ENCODE measurements around the gene RERGL.

Gene RERGL, protein sequence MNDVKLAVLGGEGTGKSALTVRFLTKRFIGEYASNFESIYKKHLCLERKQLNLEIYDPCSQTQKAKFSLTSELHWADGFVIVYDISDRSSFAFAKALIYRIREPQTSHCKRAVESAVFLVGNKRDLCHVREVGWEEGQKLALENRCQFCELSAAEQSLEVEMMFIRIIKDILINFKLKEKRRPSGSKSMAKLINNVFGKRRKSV

DNA sequence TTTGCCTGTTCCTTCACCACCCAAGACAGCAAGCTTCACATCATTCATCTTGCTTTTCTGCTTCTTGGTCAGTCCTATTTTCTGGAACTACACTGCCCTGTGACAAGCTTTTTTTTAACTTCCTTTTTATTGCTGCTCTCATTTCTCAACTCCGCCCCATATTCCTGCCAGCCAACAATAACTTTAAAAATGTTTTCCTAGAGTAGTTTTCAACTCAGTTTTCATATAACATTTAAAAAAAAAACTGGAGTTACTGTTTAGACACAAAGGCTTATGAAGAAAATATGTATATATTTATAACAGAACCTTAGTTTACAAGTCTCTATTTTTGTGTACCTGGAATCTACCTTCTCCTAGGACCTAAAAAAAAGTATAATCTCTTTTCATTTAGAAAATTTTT, at the start of gene RERGL:
TSS of gene RERGL (minus strand) at position 101 of the 400 bp plus-strand sequence. CDS start at position 48, 53 bp downstream.
- H3K4me1 ChIP-seq (ENCODE audit: control insufficient read depth, insufficient read depth, low read length), result no peaks in the 10 kb centered on the region
- no peaks in the 10 kb centered on the region for H3K9me3 ChIP-seq (ENCODE audit: control insufficient read depth, insufficient read depth, low read depth, low read length)
- H3K27me3 ChIP-seq (ENCODE audit: control insufficient read depth, insufficient read depth, low read length), result no peaks in the 10 kb centered on the region
- no peak within 1 kb of the TSS for H3K27ac ChIP-seq (ENCODE audit: low read depth, low read length)
- no peak within 1 kb of the TSS for H3K4me3 ChIP-seq (ENCODE audit: low read depth, low read length)
- H3K36me3 ChIP-seq (ENCODE audit: control insufficient read depth, insufficient read depth, low read length), result no peaks in the 10 kb centered on the region
- H3K9ac ChIP-seq (ENCODE audit: low read length), result no peak within 1 kb of the TSS

DNA sequence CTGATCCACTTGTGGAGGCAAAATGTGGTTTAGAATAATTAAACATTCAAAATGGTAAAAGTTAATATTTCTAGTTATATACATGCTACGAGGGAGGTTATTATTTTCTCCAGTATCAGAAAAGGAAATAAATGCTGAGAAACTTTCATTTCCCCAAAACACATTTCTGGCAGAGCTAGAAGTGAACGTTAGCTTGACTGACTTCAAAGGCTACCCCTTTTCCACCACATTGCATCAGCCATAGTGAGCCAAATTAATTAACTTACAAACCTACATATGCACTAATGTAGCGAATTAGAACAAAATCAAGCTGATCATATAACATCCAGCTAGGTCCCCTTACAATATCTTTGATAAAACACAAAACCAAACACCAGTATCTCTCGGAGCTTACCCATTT, 49.3 kb upstream of the RERGL start:
- H3K9ac ChIP-seq (ENCODE audit: low read length), result no peak overlapping the region
- no peak overlapping the region for H3K27ac ChIP-seq (ENCODE audit: low read depth, low read length)
- H3K4me1 ChIP-seq (ENCODE audit: control insufficient read depth, insufficient read depth, low read length), result peaks cover 3% of the 10 kb centered on the region; the same call in 1 of the 2 replicates
- no peak overlapping the region for H3K4me3 ChIP-seq (ENCODE audit: low read depth, low read length)
- H3K36me3 ChIP-seq (ENCODE audit: control insufficient read depth, insufficient read depth, low read length), result no peaks in the 10 kb centered on the region
- no peaks in the 10 kb centered on the region for H3K27me3 ChIP-seq (ENCODE audit: control insufficient read depth, insufficient read depth, low read length)
- no peaks in the 10 kb centered on the region for H3K9me3 ChIP-seq (ENCODE audit: control insufficient read depth, insufficient read depth, low read depth, low read length)

DNA sequence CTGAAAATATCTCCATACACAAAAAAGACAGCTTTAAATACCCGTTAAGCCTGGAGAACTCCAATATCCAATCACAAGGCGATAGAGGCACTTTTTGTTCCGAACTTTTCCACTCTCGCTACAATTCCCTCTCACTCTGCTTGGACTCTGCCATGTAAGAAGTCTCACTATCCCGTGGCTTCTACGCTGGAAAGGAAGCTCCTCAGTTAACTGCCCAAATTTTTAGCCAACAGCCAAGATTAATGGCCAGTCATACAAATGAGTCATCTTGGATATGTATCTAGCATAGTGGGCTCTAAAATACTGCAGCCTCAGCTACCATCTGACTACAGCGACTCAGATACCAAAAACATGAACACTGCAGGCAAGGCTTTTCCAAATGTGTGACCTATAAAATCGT, 45.5 kb upstream of the RERGL start:
- Histone ChIP-seq H3K4me1 (ENCODE audit: control insufficient read depth, insufficient read depth, low read length) (peaks cover 3% of the 10 kb centered on the region; the same call in 1 of the 2 replicates), H3K4me3 (ENCODE audit: low read depth, low read length) (no peak overlapping the region), H3K9ac (ENCODE audit: low read length) (no peak overlapping the region), H3K9me3 (ENCODE audit: control insufficient read depth, insufficient read depth, low read depth, low read length) (no peaks in the 10 kb centered on the region), H3K27me3 (ENCODE audit: control insufficient read depth, insufficient read depth, low read length) (no peaks in the 10 kb centered on the region), H3K36me3 (ENCODE audit: control insufficient read depth, insufficient read depth, low read length) (no peaks in the 10 kb centered on the region), H3K27ac (ENCODE audit: low read depth, low read length) (no peak overlapping the region)

DNA sequence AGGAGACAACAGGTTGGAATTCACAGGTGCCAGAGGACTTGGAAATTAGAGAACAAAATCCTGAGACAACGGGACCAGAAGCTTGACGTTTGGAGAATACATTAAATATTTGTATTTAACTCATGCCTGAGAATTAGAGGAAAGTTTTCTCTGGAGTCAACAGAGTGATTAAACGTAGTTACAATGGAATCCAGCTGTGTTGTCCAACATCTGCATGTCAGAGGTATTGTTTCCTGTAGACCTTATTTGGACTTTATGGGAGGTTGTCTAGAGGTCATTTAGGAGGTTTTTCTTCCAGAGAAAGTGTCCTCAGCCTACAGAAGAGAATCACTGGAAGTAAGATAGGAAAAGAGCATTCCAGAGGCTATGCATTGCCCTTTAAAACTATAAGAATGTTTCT, 45.1 kb upstream of the RERGL start:
- Histone ChIP-seq H3K27me3 (ENCODE audit: control insufficient read depth, insufficient read depth, low read length) (no peaks in the 10 kb centered on the region), H3K9me3 (ENCODE audit: control insufficient read depth, insufficient read depth, low read depth, low read length) (no peaks in the 10 kb centered on the region), H3K27ac (ENCODE audit: low read depth, low read length) (no peak overlapping the region), H3K4me3 (ENCODE audit: low read depth, low read length) (no peak overlapping the region), H3K9ac (ENCODE audit: low read length) (no peak overlapping the region), H3K36me3 (ENCODE audit: control insufficient read depth, insufficient read depth, low read length) (no peaks in the 10 kb centered on the region), H3K4me1 (ENCODE audit: control insufficient read depth, insufficient read depth, low read length) (peaks cover 3% of the 10 kb centered on the region; the same call in 1 of the 2 replicates)

DNA sequence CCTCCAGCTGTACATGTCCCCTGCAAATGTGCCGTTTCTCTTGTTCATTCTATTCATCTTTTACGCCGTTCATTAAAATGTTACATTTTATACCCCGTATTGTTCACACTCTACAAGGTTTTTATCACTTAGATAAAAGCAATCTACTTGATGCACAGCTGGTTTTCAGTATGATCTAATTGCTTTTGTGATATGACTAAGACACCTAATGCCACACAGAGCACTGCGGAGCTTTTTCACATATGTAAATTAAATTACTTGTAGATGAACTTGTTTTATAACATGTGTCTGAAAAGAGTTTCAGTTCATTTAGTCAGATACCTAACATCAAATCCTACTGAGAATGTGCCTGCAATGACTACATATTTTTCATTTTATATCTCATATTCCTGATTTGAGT, 40.9 kb upstream of the RERGL start:
- peaks cover 17% of the 10 kb centered on the region for H3K9me3 ChIP-seq (ENCODE audit: control insufficient read depth, insufficient read depth, low read depth, low read length)
- H3K27me3 ChIP-seq (ENCODE audit: control insufficient read depth, insufficient read depth, low read length), result no peaks in the 10 kb centered on the region
- no peak overlapping the region for H3K4me3 ChIP-seq (ENCODE audit: low read depth, low read length)
- peaks cover 3% of the 10 kb centered on the region; the same call in 1 of the 2 replicates for H3K4me1 ChIP-seq (ENCODE audit: control insufficient read depth, insufficient read depth, low read length)
- H3K9ac ChIP-seq (ENCODE audit: low read length), result no peak overlapping the region
- H3K36me3 ChIP-seq (ENCODE audit: control insufficient read depth, insufficient read depth, low read length), result no peaks in the 10 kb centered on the region
- H3K27ac ChIP-seq (ENCODE audit: low read depth, low read length), result no peak overlapping the region

DNA sequence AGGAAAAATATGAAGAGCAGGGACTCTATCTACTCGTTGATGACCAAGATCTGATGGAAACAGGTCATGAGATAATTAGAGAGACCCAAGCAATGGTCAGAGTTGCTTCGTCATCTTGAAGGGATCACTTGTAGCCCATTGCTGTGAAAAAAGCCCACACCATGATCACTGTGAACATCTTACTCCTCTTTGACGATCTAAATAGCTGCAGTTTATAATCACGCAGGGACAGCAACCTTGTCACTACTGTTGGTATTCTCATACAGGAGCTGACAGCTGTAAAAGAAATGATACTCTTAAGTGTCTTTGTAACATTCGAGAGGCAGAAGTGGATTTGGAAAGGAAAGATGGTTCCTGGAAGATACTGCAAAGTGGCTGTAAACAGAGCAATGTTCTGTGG, 33.7 kb upstream of the RERGL start:
- Histone ChIP-seq H3K9me3 (ENCODE audit: control insufficient read depth, insufficient read depth, low read depth, low read length) (peaks cover 17% of the 10 kb centered on the region), H3K4me1 (ENCODE audit: control insufficient read depth, insufficient read depth, low read length) (no peaks in the 10 kb centered on the region), H3K4me3 (ENCODE audit: low read depth, low read length) (no peak overlapping the region), H3K9ac (ENCODE audit: low read length) (no peak overlapping the region), H3K36me3 (ENCODE audit: control insufficient read depth, insufficient read depth, low read length) (no peaks in the 10 kb centered on the region), H3K27me3 (ENCODE audit: control insufficient read depth, insufficient read depth, low read length) (no peaks in the 10 kb centered on the region), H3K27ac (ENCODE audit: low read depth, low read length) (no peak overlapping the region)

DNA sequence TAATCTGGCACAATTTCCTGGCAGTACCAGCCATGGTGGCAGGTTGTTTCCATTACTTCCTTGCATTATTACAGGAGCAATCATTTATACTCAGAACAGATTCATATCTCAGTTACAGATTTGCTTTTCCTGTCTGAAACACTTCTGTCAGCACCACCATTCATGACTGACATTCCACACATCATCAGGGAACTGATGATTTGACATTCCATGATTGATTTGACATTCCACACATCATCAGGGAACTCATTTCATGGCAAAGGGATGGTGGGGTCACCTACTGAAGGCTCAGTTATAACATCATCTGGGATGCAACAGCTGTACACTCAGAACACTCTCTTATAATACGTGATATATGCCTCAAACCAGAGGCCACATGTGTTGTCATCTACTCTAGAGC, 30.9 kb upstream of the RERGL start:
- no peaks in the 10 kb centered on the region for H3K9me3 ChIP-seq (ENCODE audit: control insufficient read depth, insufficient read depth, low read depth, low read length)
- H3K4me1 ChIP-seq (ENCODE audit: control insufficient read depth, insufficient read depth, low read length), result no peaks in the 10 kb centered on the region
- no peak overlapping the region for H3K27ac ChIP-seq (ENCODE audit: low read depth, low read length)
- no peaks in the 10 kb centered on the region for H3K27me3 ChIP-seq (ENCODE audit: control insufficient read depth, insufficient read depth, low read length)
- no peak overlapping the region for H3K9ac ChIP-seq (ENCODE audit: low read length)
- no peak overlapping the region for H3K4me3 ChIP-seq (ENCODE audit: low read depth, low read length)
- H3K36me3 ChIP-seq (ENCODE audit: control insufficient read depth, insufficient read depth, low read length), result no peaks in the 10 kb centered on the region

DNA sequence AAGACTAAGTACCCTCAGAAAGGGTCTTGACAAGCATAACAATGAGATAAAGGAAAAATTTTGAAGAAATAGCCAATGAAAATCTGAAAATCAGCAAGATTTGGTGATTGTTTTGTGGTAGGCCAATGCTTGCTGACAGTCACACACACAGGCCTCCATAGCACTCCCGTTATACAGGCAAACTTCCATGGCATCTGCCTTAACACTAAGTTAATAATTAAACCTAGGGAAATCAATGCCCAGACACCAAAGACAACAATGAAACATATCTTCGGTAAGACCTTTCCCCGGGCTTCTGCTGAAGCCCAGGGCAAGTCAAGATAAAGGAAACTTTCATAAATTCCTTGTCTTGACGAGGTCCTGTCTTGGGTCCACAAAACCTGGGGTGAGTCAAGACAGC, 18.6 kb upstream of the RERGL start:
- Histone ChIP-seq H3K9ac (ENCODE audit: low read length) (no peak overlapping the region), H3K9me3 (ENCODE audit: control insufficient read depth, insufficient read depth, low read depth, low read length) (no peaks in the 10 kb centered on the region), H3K4me1 (ENCODE audit: control insufficient read depth, insufficient read depth, low read length) (no peaks in the 10 kb centered on the region), H3K27me3 (ENCODE audit: control insufficient read depth, insufficient read depth, low read length) (no peaks in the 10 kb centered on the region), H3K4me3 (ENCODE audit: low read depth, low read length) (no peak overlapping the region), H3K27ac (ENCODE audit: low read depth, low read length) (no peak overlapping the region), H3K36me3 (ENCODE audit: control insufficient read depth, insufficient read depth, low read length) (no peaks in the 10 kb centered on the region)

DNA sequence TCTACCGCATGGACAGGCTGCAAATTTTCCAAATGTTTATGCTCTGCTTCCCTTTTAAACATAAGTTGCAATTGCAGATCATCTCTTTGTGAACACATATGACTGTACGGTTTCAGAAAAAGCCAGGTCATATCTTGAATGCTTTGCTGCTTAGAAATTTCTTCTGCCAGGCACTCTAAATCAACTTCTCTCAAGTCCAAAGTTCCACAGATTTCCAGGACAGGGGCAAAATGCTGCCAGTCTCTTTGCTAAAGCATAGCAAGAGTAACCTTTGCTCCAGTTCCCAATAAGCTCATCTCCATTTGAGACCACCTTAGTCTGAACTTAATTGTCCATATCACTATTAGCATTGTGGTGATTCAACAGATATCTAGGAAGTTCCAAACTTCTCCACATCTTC, 13.6 kb upstream of the RERGL start:
- Histone ChIP-seq H3K9me3 (ENCODE audit: control insufficient read depth, insufficient read depth, low read depth, low read length) (peaks cover 12% of the 10 kb centered on the region), H3K9ac (ENCODE audit: low read length) (no peak overlapping the region), H3K27me3 (ENCODE audit: control insufficient read depth, insufficient read depth, low read length) (no peaks in the 10 kb centered on the region), H3K36me3 (ENCODE audit: control insufficient read depth, insufficient read depth, low read length) (no peaks in the 10 kb centered on the region), H3K4me1 (ENCODE audit: control insufficient read depth, insufficient read depth, low read length) (no peaks in the 10 kb centered on the region), H3K27ac (ENCODE audit: low read depth, low read length) (no peak overlapping the region), H3K4me3 (ENCODE audit: low read depth, low read length) (no peak overlapping the region)

DNA sequence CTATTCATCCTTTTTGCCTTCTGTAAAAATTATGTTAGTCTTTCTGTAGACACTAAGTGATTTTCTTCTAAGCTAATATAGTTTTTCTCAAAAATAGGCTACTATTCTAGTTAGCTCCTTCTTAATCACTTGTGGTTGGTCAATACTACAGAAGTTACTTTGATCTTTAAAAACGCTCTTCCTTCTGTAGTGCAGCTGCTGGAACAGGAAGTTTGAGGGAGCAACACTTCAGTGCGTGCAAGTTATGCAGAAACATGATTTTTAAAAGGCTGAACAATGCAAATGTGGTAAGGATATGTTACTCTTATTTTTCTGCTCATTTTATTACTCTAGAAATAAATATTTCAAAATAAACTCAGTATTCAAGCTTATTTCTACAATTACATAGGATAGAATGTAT, 11.1 kb upstream of the RERGL start:
- Histone ChIP-seq H3K4me1 (ENCODE audit: control insufficient read depth, insufficient read depth, low read length) (no peaks in the 10 kb centered on the region), H3K9ac (ENCODE audit: low read length) (no peak overlapping the region), H3K4me3 (ENCODE audit: low read depth, low read length) (no peak overlapping the region), H3K27me3 (ENCODE audit: control insufficient read depth, insufficient read depth, low read length) (no peaks in the 10 kb centered on the region), H3K36me3 (ENCODE audit: control insufficient read depth, insufficient read depth, low read length) (no peaks in the 10 kb centered on the region), H3K27ac (ENCODE audit: low read depth, low read length) (no peak overlapping the region), H3K9me3 (ENCODE audit: control insufficient read depth, insufficient read depth, low read depth, low read length) (peaks cover 21% of the 10 kb centered on the region)

DNA sequence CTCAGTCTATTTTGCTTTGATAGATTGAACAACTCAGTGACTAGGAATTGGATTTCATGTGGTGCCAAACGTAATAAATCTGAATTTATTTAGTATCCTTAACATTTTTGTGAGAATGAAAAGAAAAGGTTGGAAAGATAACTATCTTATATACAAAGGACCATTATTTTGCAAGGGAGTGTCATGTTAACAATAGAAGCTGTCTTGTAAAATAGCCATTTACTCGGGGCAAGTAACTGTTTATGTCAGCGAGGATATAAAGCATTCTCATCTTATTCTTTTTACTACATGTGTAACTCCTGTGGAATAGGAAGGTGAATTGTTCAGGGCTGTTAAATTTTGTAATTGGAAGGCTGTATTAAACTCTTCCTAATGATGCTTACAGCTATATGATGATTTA, 5.9 kb downstream of the RERGL start:
- Histone ChIP-seq H3K27me3 (ENCODE audit: control insufficient read depth, insufficient read depth, low read length) (no peaks in the 10 kb centered on the region), H3K36me3 (ENCODE audit: control insufficient read depth, insufficient read depth, low read length) (no peaks in the 10 kb centered on the region), H3K27ac (ENCODE audit: low read depth, low read length) (no peak overlapping the region), H3K9ac (ENCODE audit: low read length) (no peak overlapping the region), H3K4me3 (ENCODE audit: low read depth, low read length) (no peak overlapping the region), H3K9me3 (ENCODE audit: control insufficient read depth, insufficient read depth, low read depth, low read length) (no peaks in the 10 kb centered on the region), H3K4me1 (ENCODE audit: control insufficient read depth, insufficient read depth, low read length) (no peaks in the 10 kb centered on the region)
